HG02938 (cell line): ENCODE results near the gene LRP1B.

Experiments
- ATAC-seq: cut with Tn5 transposase; IDR thresholded peaks from one replicate; pipeline ENCODE4 v1.9.1; 2021; ENCODE audit warnings: mild to moderate bottlenecking, moderate library complexity; ENCODE audit not compliant: unreplicated experiment

LRP1B gene

GRCh38 chr2:140869925-140870324 is 1260.9 kb downstream of the LRP1B start:
- no peak for ATAC-seq

- no peak for ATAC-seq
These were observed 1261.7 kb downstream of the LRP1B start for GRCh38 chr2:140869107-140869506.

- ATAC-seq, result no peak
These were observed 1265.0 kb downstream of the LRP1B start for GRCh38 chr2:140865837-140866236.

GRCh38 chr2:140863713-140864112 is 1267.1 kb downstream of the LRP1B start:
- ATAC-seq, result no peak

- no peak for ATAC-seq
These were observed 1268.6 kb downstream of the LRP1B start for GRCh38 chr2:140862181-140862580.

- no peak for ATAC-seq
These were observed 1269.2 kb downstream of the LRP1B start for GRCh38 chr2:140861666-140862065.

- ATAC-seq, result no peak
These were observed 1275.3 kb downstream of the LRP1B start for GRCh38 chr2:140855471-140855870.

GRCh38 chr2:140851258-140851981 is 1279.4 kb downstream of the LRP1B start:
- ATAC-seq, result no peak

- ATAC-seq, result no peak
These were observed 1287.6 kb downstream of the LRP1B start for GRCh38 chr2:140843186-140843585.

GRCh38 chr2:140842110-140842509 is 1288.7 kb downstream of the LRP1B start:
- ATAC-seq, result no peak

- ATAC-seq, result no peak
These were observed 1289.7 kb downstream of the LRP1B start for GRCh38 chr2:140841141-140841540.

- no peak for ATAC-seq
These were observed 1294.0 kb downstream of the LRP1B start for GRCh38 chr2:140836826-140837225.

- no peak for ATAC-seq
These were observed 1295.7 kb downstream of the LRP1B start for GRCh38 chr2:140835079-140835478.

GRCh38 chr2:140814141-140814540 is 1316.7 kb downstream of the LRP1B start:
- no peak for ATAC-seq

GRCh38 chr2:140808820-140809219 is 1322.0 kb downstream of the LRP1B start:
- peak; percentile 61 for ATAC-seq

- no peak for ATAC-seq
These were observed 1322.6 kb downstream of the LRP1B start for GRCh38 chr2:140808211-140808610.

GRCh38 chr2:140804700-140805260 is 1326.0 kb downstream of the LRP1B start:
- no peak for ATAC-seq

- ATAC-seq, result no peak
These were observed 1329.5 kb downstream of the LRP1B start for GRCh38 chr2:140801311-140801710.

- ATAC-seq, result peak; percentile 68
These were observed 1333.1 kb downstream of the LRP1B start for GRCh38 chr2:140797718-140798117.

GRCh38 chr2:140791802-140792201 is 1339.0 kb downstream of the LRP1B start:
- no peak for ATAC-seq

- no peak for ATAC-seq
These were observed 1344.2 kb downstream of the LRP1B start for GRCh38 chr2:140786585-140786984.

GRCh38 chr2:140775411-140775810 is 1355.4 kb downstream of the LRP1B start:
- ATAC-seq, result no peak

- no peak for ATAC-seq
These were observed 1360.2 kb downstream of the LRP1B start for GRCh38 chr2:140770645-140771044.
